Measurements from ENCODE around the gene ART4. TPM values are rescaled to one million over a fixed set of nuclear protein-coding genes. Genes with fewer than 3 reads are reported as not detected.

ART4 gene
- total RNA-seq, 1 donor from 2014 or later, result not detected

GRCh38 chr12:14886271-14886670 is 42.9 kb upstream of the ART4 start:
- Histone ChIP-seq H3K27ac (ENCODE audit: low read depth, low read length) (no peak overlapping the region), H2AFZ (ENCODE audit: low read depth, low read length) (no peak overlapping the region), H3K4me2 (ENCODE audit: low read length) (peak overlapping the region; percentile 53), H4K20me1 (ENCODE audit: insufficient read depth, low read length) (no peaks in the 10 kb centered on the region), H3K79me2 (ENCODE audit: insufficient read depth, low read length) (no peaks in the 10 kb centered on the region), H3K4me1 (ENCODE audit: insufficient read depth, low read length) (peaks cover 4% of the 10 kb centered on the region), H3K9ac (ENCODE audit: low read length) (no peak overlapping the region), H3K4me3 (ENCODE audit: insufficient read depth, low read depth, low read length) (no peak overlapping the region), H3K27me3 (ENCODE audit: insufficient read depth, low read length) (no peaks in the 10 kb centered on the region), H3K36me3 (ENCODE audit: insufficient read depth, low read length) (no peaks in the 10 kb centered on the region), H3K9me3 (ENCODE audit: insufficient read depth, low read depth, low read length) (no peaks in the 10 kb centered on the region)
- Mint-ChIP-seq H3K27me3 (ENCODE audit: low read depth, unreplicated experiment) (peaks cover 2% of the 10 kb centered on the region), H3K36me3 (ENCODE audit: low read depth, unreplicated experiment) (no peaks in the 10 kb centered on the region), H3K27ac (ENCODE audit: unreplicated experiment) (no peak overlapping the region), H3K4me3 (ENCODE audit: unreplicated experiment) (no peak overlapping the region), H3K4me1 (ENCODE audit: low read depth, unreplicated experiment) (peaks cover 7% of the 10 kb centered on the region), H3K9me3 (ENCODE audit: unreplicated experiment) (peaks cover 1% of the 10 kb centered on the region)
- TF ChIP-seq EZH2 (IDR thresholded peaks at IDR 0.05; ENCODE audit: insufficient read depth, low read length) (no peak), CTCF (IDR thresholded peaks at IDR 0.05; ENCODE audit: insufficient read depth, low read depth, low read length) (no peak)
- no peak for FAIRE-seq
- DNase-seq (ENCODE audit: low read depth), result no peak

GRCh38 chr12:14885718-14886221 is 42.4 kb upstream of the ART4 start, which contains the start of gene MGP:
TSS of gene MGP (minus strand) at chr12:14885854. CDS start at chr12:14885791, 63 bp downstream.
- Histone ChIP-seq H3K79me2 (ENCODE audit: insufficient read depth, low read length) (no peaks in the 10 kb centered on the region), H3K4me1 (ENCODE audit: insufficient read depth, low read length) (peaks cover 4% of the 10 kb centered on the region), H3K9ac (ENCODE audit: low read length) (peak within 1 kb of the TSS; percentile 47), H3K4me2 (ENCODE audit: low read length) (peak within 1 kb of the TSS; percentile 69), H3K36me3 (ENCODE audit: insufficient read depth, low read length) (no peaks in the 10 kb centered on the region), H3K4me3 (ENCODE audit: insufficient read depth, low read depth, low read length) (peak within 1 kb of the TSS; percentile 31), H4K20me1 (ENCODE audit: insufficient read depth, low read length) (no peaks in the 10 kb centered on the region), H2AFZ (ENCODE audit: low read depth, low read length) (no peak within 1 kb of the TSS), H3K27me3 (ENCODE audit: insufficient read depth, low read length) (no peaks in the 10 kb centered on the region), H3K27ac (ENCODE audit: low read depth, low read length) (no peak within 1 kb of the TSS), H3K9me3 (ENCODE audit: insufficient read depth, low read depth, low read length) (no peaks in the 10 kb centered on the region)
- DNase-seq (ENCODE audit: low read depth), result peak; percentile 89
- Mint-ChIP-seq H3K36me3 (ENCODE audit: low read depth, unreplicated experiment) (no peaks in the 10 kb centered on the region), H3K27me3 (ENCODE audit: low read depth, unreplicated experiment) (peaks cover 2% of the 10 kb centered on the region), H3K9me3 (ENCODE audit: unreplicated experiment) (peaks cover 1% of the 10 kb centered on the region), H3K4me3 (ENCODE audit: unreplicated experiment) (no peak within 1 kb of the TSS), H3K27ac (ENCODE audit: unreplicated experiment) (no peak within 1 kb of the TSS), H3K4me1 (ENCODE audit: low read depth, unreplicated experiment) (peaks cover 7% of the 10 kb centered on the region)
- TF ChIP-seq EZH2 (IDR thresholded peaks at IDR 0.05; ENCODE audit: insufficient read depth, low read length), result no peak
- no peak for TF ChIP-seq CTCF (IDR thresholded peaks at IDR 0.05; ENCODE audit: insufficient read depth, low read depth, low read length)
- FAIRE-seq, result no peak

GRCh38 chr12:14884458-14884878 is 41.1 kb upstream of the ART4 start:
- DNase-seq (ENCODE audit: low read depth) (peak; percentile 86), FAIRE-seq (peak; percentile 39)
- H3K27me3 Mint-ChIP-seq (ENCODE audit: low read depth, unreplicated experiment), result peaks cover 2% of the 10 kb centered on the region
- H3K4me3 ChIP-seq (ENCODE audit: insufficient read depth, low read depth, low read length), result peak overlapping the region; percentile 31
- peak overlapping the region; percentile 30 for H3K27ac Mint-ChIP-seq (ENCODE audit: unreplicated experiment)
- H3K36me3 Mint-ChIP-seq (ENCODE audit: low read depth, unreplicated experiment), result no peaks in the 10 kb centered on the region
- no peaks in the 10 kb centered on the region for H3K79me2 ChIP-seq (ENCODE audit: insufficient read depth, low read length)
- no peaks in the 10 kb centered on the region for H3K9me3 ChIP-seq (ENCODE audit: insufficient read depth, low read depth, low read length)
- no peaks in the 10 kb centered on the region for H3K27me3 ChIP-seq (ENCODE audit: insufficient read depth, low read length)
- H3K4me3 Mint-ChIP-seq (ENCODE audit: unreplicated experiment), result no peak overlapping the region
- peak overlapping the region; percentile 69 for H3K4me2 ChIP-seq (ENCODE audit: low read length)
- H2AFZ ChIP-seq (ENCODE audit: low read depth, low read length), result peak overlapping the region; percentile 8
- H3K4me1 Mint-ChIP-seq (ENCODE audit: low read depth, unreplicated experiment), result peaks cover 7% of the 10 kb centered on the region
- peaks cover 4% of the 10 kb centered on the region for H3K4me1 ChIP-seq (ENCODE audit: insufficient read depth, low read length)
- peak overlapping the region; percentile 47 for H3K9ac ChIP-seq (ENCODE audit: low read length)
- H3K36me3 ChIP-seq (ENCODE audit: insufficient read depth, low read length), result no peaks in the 10 kb centered on the region
- H3K9me3 Mint-ChIP-seq (ENCODE audit: unreplicated experiment), result peaks cover 1% of the 10 kb centered on the region
- no peak overlapping the region for H3K27ac ChIP-seq (ENCODE audit: low read depth, low read length)
- TF ChIP-seq EZH2 (IDR thresholded peaks at IDR 0.05; ENCODE audit: insufficient read depth, low read length), result no peak
- TF ChIP-seq CTCF (IDR thresholded peaks at IDR 0.05; ENCODE audit: insufficient read depth, low read depth, low read length), result no peak
- H4K20me1 ChIP-seq (ENCODE audit: insufficient read depth, low read length), result no peaks in the 10 kb centered on the region

All from astrocyte (in vitro differentiated cells and primary cell).